Peyer's patch (tissue), 4 donors: ENCODE measurements around the gene NANOGP8.

Experiments
- POLR2A ChIP-seq, 2 donors: fragments of 450-650 bp; IDR thresholded peaks; one replicate each; pipeline ENCODE4 v1.5.1; 2017; ENCODE audit warnings: antibody characterized with exemption in 2 of 2, mild to moderate bottlenecking in 2 of 2, moderate library complexity in 2 of 2
- TF ChIP-seq, protein P1 (sequence below), 6 experiments: fragments of 450-650 bp in 4 of 6; fragments of 200-600 bp in 2 of 6; sonication (generic) in 1 of 6; IDR thresholded peaks; one replicate each; pipeline ENCODE4 v1.5.1; 2017 to 2019; ENCODE audit warnings: antibody characterized with exemption in 6 of 6, mild to moderate bottlenecking in 3 of 6, moderate library complexity in 1 of 6

DNA sequence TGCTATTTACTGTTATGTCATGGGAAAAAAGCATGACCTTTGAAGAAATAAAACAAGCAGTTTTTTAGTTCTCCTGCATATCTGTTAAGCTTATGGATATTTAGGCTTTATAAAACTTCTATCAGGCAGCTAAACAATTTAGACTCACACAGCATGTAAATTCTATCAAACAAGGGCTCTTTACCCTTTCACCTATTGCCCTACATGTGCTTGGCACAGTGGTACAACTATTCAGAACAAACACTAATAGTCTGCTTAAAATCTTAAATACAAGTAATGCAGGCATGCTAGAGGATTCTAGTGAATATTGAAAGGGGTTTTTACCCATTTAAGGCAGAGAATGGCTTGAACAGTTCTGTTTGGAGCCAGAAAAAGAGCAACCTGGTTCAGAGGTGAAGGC, 23.4 kb upstream of the NANOGP8 start:
- TF ChIP-seq, protein P1, sequence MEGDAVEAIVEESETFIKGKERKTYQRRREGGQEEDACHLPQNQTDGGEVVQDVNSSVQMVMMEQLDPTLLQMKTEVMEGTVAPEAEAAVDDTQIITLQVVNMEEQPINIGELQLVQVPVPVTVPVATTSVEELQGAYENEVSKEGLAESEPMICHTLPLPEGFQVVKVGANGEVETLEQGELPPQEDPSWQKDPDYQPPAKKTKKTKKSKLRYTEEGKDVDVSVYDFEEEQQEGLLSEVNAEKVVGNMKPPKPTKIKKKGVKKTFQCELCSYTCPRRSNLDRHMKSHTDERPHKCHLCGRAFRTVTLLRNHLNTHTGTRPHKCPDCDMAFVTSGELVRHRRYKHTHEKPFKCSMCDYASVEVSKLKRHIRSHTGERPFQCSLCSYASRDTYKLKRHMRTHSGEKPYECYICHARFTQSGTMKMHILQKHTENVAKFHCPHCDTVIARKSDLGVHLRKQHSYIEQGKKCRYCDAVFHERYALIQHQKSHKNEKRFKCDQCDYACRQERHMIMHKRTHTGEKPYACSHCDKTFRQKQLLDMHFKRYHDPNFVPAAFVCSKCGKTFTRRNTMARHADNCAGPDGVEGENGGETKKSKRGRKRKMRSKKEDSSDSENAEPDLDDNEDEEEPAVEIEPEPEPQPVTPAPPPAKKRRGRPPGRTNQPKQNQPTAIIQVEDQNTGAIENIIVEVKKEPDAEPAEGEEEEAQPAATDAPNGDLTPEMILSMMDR (IDR thresholded peaks at IDR 0.05) = no peak
- no peak for TF ChIP-seq POLR2A (IDR thresholded peaks at IDR 0.05)
